Motor neuron (in vitro differentiated cells): Measurements from ENCODE around the gene TAC4. TPM values are rescaled to one million over a fixed set of nuclear protein-coding genes. Genes with fewer than 3 reads are reported as not detected.

ENCODE experiments used
- ATAC-seq, 8 experiments: fragments of 200-7000 bp; cut with Tn5 transposase; replicated peaks in 6 of 8; 2 replicates each; pipeline ENCODE4 v1.8.0; 2021; ENCODE audit warnings: mild to moderate bottlenecking in 8 of 8, moderate library complexity in 8 of 8
- H3K27ac ChIP-seq, 2 donors: fragments of 250-450 bp; sonication (Bioruptor Pico); 2 replicates each; pipeline ENCODE4 v1.9.0; 2021; ENCODE audit warnings: antibody characterized with exemption in 2 of 2, mild to moderate bottlenecking in 2 of 2, moderate library complexity in 1 of 2
- H3K4me1 ChIP-seq, 2 donors: fragments of 250-450 bp; sonication (Bioruptor Pico); replicated peaks in 1 of 2; 2 replicates each; pipeline ENCODE4 v1.6.1; 2021; ENCODE audit warnings: antibody characterized with exemption in 2 of 2, mild to moderate bottlenecking in 2 of 2, moderate library complexity in 1 of 2
- H3K4me3 ChIP-seq, 5 donors: fragments of 250-450 bp; sonication (Bioruptor Pico); 2 replicates each; pipeline ENCODE4 v1.9.0; 2021; ENCODE audit warnings: antibody characterized with exemption in 5 of 5, mild to moderate bottlenecking in 5 of 5, moderate library complexity in 4 of 5
- whole genome bisulfite sequencing, 10 experiments: fragments of 450-650 bp; shearing (Covaris generic); methylation state at CpG; one replicate each; pipeline ENCODE4 v1.0.0; 2022; 5-methylcytosine and 5-hydroxymethylcytosine counted together
- in situ Hi-C, 9 experiments: fragments of 400-800 bp; cut with MboI; loops; one replicate each; pipeline ENCODE4 v1.15.0; 2021; ENCODE audit warnings: low sequenced_read_pairs in 9 of 9, low pct_unique_long_range_greater_than_20kb in 2 of 9; ENCODE audit not compliant: unreplicated experiment in 9 of 9
- total RNA-seq, 8 experiments: library from RNA; unstranded; fragments of 300-600 nt; gene quantifications; 2 replicates each; pipeline versions ENCODE4 v1.2.3 to v1.2.4, GENCODE V29; 2022

TAC4 gene
- total RNA-seq, 8 experiments from 2014 or later = 0.49 to 1.0 TPM; not detected in 6

GRCh38 chr17:49886036-49886435 lies 38.2 kb upstream of the TAC4 start:
- Histone ChIP-seq H3K4me1 (no peaks in the 10 kb centered on the region), H3K27ac (no peak overlapping the region), H3K4me3 (no peak overlapping the region)
- in situ Hi-C loops = no loop called here
- no peak for ATAC-seq
- WGBS, 10 experiments = 61 to 74% methylated on average over 2 to 3 of the region's 5 CpGs; no CpG with 5 or more reads in 8 of the 10 experiments

GRCh38 chr17:49882434-49882833 lies 34.6 kb upstream of the TAC4 start:
- Histone ChIP-seq H3K4me3 (no peak overlapping the region), H3K27ac (no peak overlapping the region), H3K4me1 (peaks cover 0 to 3% of the 10 kb centered on the region in 2 donors)
- in situ Hi-C loops = no loop called here
- WGBS, 10 experiments = 20 to 81% (median 40%) methylated on average over 1 to 5 of the region's 7 CpGs; no CpG with 5 or more reads in 6 of the 10 experiments
- no peak for ATAC-seq

- no peak overlapping the region for H3K4me3 ChIP-seq
- in situ Hi-C loops = no loop called here
- no peak overlapping the region for H3K27ac ChIP-seq
- H3K4me1 ChIP-seq = peaks cover 0 to 3% of the 10 kb centered on the region in 2 donors
- peak in 4 of 8 experiments; percentile 8 to 22 (median 16) for ATAC-seq
- 40% methylated on average over 1 of the region's 5 CpGs; no CpG with 5 or more reads in 9 of the 10 experiments for WGBS, 10 experiments
Measured at GRCh38 chr17:49881054-49881402, 33.2 kb upstream of the TAC4 start.

- 0 to 47% (median 10%) methylated on average over 2 to 9 of the region's 41 CpGs; no CpG with 5 or more reads in 5 of the 10 experiments for WGBS, 10 experiments
- H3K4me3 ChIP-seq = no peak overlapping the region
- no peak overlapping the region for H3K27ac ChIP-seq
- in situ Hi-C loops = no loop called here
- peaks cover 0 to 3% of the 10 kb centered on the region in 2 donors for H3K4me1 ChIP-seq
- peak; percentile 96 to 99 (median 97) for ATAC-seq
Measured at GRCh38 chr17:49880291-49881053, 32.6 kb upstream of the TAC4 start.

GRCh38 chr17:49878931-49879904 lies 31.3 kb upstream of the TAC4 start:
- in situ Hi-C loops = loop anchor here in 1 of 9 experiments (10.0 kb wide), 1 partner anchor 116 kb away; the partner anchor contains the start of gene DLX3
- Histone ChIP-seq H3K4me1 (peaks cover 0 to 3% of the 10 kb centered on the region in 2 donors), H3K4me3 (no peak overlapping the region), H3K27ac (no peak overlapping the region)
- WGBS, 10 experiments = 0 to 100% (median 59%) methylated on average over 1 to 7 of the region's 14 CpGs
- ATAC-seq = no peak

- 60% methylated on average over 1 of the region's 9 CpGs; no CpG with 5 or more reads in 9 of the 10 experiments for WGBS, 10 experiments
- ATAC-seq = no peak
- no peak overlapping the region for H3K27ac ChIP-seq
- no peak overlapping the region for H3K4me3 ChIP-seq
- in situ Hi-C loops = loop anchor here in 1 of 9 experiments (10.0 kb wide), 1 partner anchor 119 kb away; the partner anchor contains the start of gene DLX3
- peaks cover 0 to 3% of the 10 kb centered on the region in 2 donors for H3K4me1 ChIP-seq
Measured at GRCh38 chr17:49875685-49876084, 27.8 kb upstream of the TAC4 start.

- no peak for ATAC-seq
- H3K27ac ChIP-seq = no peak overlapping the region
- no peak overlapping the region for H3K4me3 ChIP-seq
- 20 to 100% (median 80%) methylated on average over 1 to 2 of the region's 2 CpGs; no CpG with 5 or more reads in 5 of the 10 experiments for WGBS, 10 experiments
- no peaks in the 10 kb centered on the region for H3K4me1 ChIP-seq
- in situ Hi-C loops = loop anchor here in 3 of 9 experiments (10.0 to 25.0 kb wide), 2 partner anchors 112 to 120 kb away; partner anchors contain the start of gene DLX3 (in 3 of the 3)
Measured at GRCh38 chr17:49874911-49875310, 27.0 kb upstream of the TAC4 start.

- in situ Hi-C loops = loop anchor here in 3 of 9 experiments (10.0 to 25.0 kb wide), 2 partner anchors 113 to 121 kb away; partner anchors contain the start of gene DLX3 (in 3 of the 3)
- WGBS, 10 experiments = 20 to 100% (median 43%) methylated on average over 1 to 3 of the region's 3 CpGs; no CpG with 5 or more reads in 5 of the 10 experiments
Measured at GRCh38 chr17:49873926-49874325, 26.1 kb upstream of the TAC4 start.

GRCh38 chr17:49873466-49873865 lies 25.6 kb upstream of the TAC4 start:
- WGBS, 10 experiments = 10 to 50% (median 44%) methylated on average over 1 to 2 of the region's 6 CpGs; no CpG with 5 or more reads in 7 of the 10 experiments
- Histone ChIP-seq H3K4me3 (no peak overlapping the region), H3K27ac (no peak overlapping the region), H3K4me1 (no peaks in the 10 kb centered on the region)
- in situ Hi-C loops = loop anchor here in 3 of 9 experiments (10.0 to 25.0 kb wide), 2 partner anchors 114 to 121 kb away; partner anchors contain the start of gene DLX3 (in 3 of the 3)
- no peak for ATAC-seq

More at GRCh38 chr17:49873926-49874325, 26.1 kb upstream of the TAC4 start:
- no peak overlapping the region for H3K4me3 ChIP-seq
- ATAC-seq = no peak
- no peak overlapping the region for H3K27ac ChIP-seq
- H3K4me1 ChIP-seq = no peaks in the 10 kb centered on the region

- H3K4me1 ChIP-seq = no peaks in the 10 kb centered on the region
- in situ Hi-C loops = loop anchor here in 3 of 9 experiments (10.0 to 25.0 kb wide), 2 partner anchors 114 to 122 kb away; partner anchors contain the start of gene DLX3 (in 3 of the 3)
- H3K4me3 ChIP-seq = no peak overlapping the region
- no peak overlapping the region for H3K27ac ChIP-seq
- whole genome bisulfite sequencing, 10 experiments = 35 to 70% methylated on average over 2 of the region's 6 CpGs; no CpG with 5 or more reads in 8 of the 10 experiments
- ATAC-seq = no peak
Measured at GRCh38 chr17:49872754-49873377, 25.0 kb upstream of the TAC4 start.

- no peaks in the 10 kb centered on the region for H3K4me1 ChIP-seq
- in situ Hi-C loops = loop anchor here in 3 of 9 experiments (10.0 to 25.0 kb wide), 2 partner anchors 116 to 124 kb away; partner anchors contain the start of gene DLX3 (in 3 of the 3)
- 33 to 80% (median 67%) methylated on average over 1 to 2 of the region's 7 CpGs; no CpG with 5 or more reads in 6 of the 10 experiments for WGBS, 10 experiments
- no peak overlapping the region for H3K4me3 ChIP-seq
- no peak for ATAC-seq
- H3K27ac ChIP-seq = no peak overlapping the region
Measured at GRCh38 chr17:49871211-49871610, 23.3 kb upstream of the TAC4 start.

- WGBS, 10 experiments = 30 to 100% (median 43%) methylated on average over 1 to 2 of the region's 11 CpGs; no CpG with 5 or more reads in 6 of the 10 experiments
- in situ Hi-C loops = loop anchor here in 3 of 9 experiments (10.0 to 25.0 kb wide), 2 partner anchors 117 to 125 kb away; partner anchors contain the start of gene DLX3 (in 3 of the 3)
- ATAC-seq = no peak
- peaks cover 5 to 9% of the 10 kb centered on the region in 2 donors for H3K4me1 ChIP-seq
- H3K27ac ChIP-seq = no peak overlapping the region
- H3K4me3 ChIP-seq = no peak overlapping the region
Measured at GRCh38 chr17:49870298-49870697, 22.4 kb upstream of the TAC4 start.
